Suprapubic skin (tissue), 4 donors: Measurements from ENCODE around the gene TMPRSS11D. TPM values are rescaled to one million over a fixed set of nuclear protein-coding genes. Genes with fewer than 3 reads are reported as not detected.

Source experiments
- DNase-seq, 2 donors: peaks; one replicate each; pipeline ENCODE4 v3.0.0-alpha.2; 2019; ENCODE audit warnings: low spot score in 2 of 2
- H3K27ac ChIP-seq: fragments of 200-600 bp; sonication (generic); one replicate; pipeline ENCODE4 v1.5.1; 2019
- H3K27me3 ChIP-seq: fragments of 200-600 bp; sonication (generic); one replicate; pipeline ENCODE4 v1.5.1; 2019
- H3K36me3 ChIP-seq: fragments of 200-600 bp; sonication (generic); one replicate; pipeline ENCODE4 v1.5.1; 2019
- H3K4me1 ChIP-seq: fragments of 200-600 bp; sonication (generic); one replicate; pipeline ENCODE4 v1.5.1; 2019
- H3K4me3 ChIP-seq: fragments of 200-600 bp; sonication (generic); one replicate; pipeline ENCODE4 v1.5.1; 2019; ENCODE audit warnings: mild to moderate bottlenecking
- H3K9me3 ChIP-seq: fragments of 200-600 bp; sonication (generic); one replicate; pipeline ENCODE4 v1.5.1; 2019
- CTCF ChIP-seq, 2 donors: fragments of 200-600 bp in 1 of 2; fragments of 450-650 bp in 1 of 2; sonication (generic) in 1 of 2; IDR thresholded peaks; one replicate each; pipeline ENCODE4 v1.5.1; 2016 to 2019; ENCODE audit warnings: antibody characterized with exemption in 2 of 2, mild to moderate bottlenecking in 1 of 2, moderate library complexity in 1 of 2
- EP300 ChIP-seq: sonication (generic); formaldehyde crosslinking; IDR thresholded peaks from one replicate; pipeline ENCODE4 v1.6.1; 2017; ENCODE audit warnings: antibody characterized with exemption
- POLR2A ChIP-seq, 2 donors: fragments of 450-650 bp; IDR thresholded peaks; one replicate each; pipeline ENCODE4 v1.6.1; 2017; ENCODE audit warnings: antibody characterized with exemption in 2 of 2, mild to moderate bottlenecking in 2 of 2, moderate library complexity in 2 of 2
- POLR2AphosphoS5 ChIP-seq, 3 donors: sonication (generic); formaldehyde crosslinking; IDR thresholded peaks; one replicate each; pipeline ENCODE4 v1.6.1; 2017; ENCODE audit warnings: antibody characterized with exemption in 3 of 3
- WGBS: methylation state at CpG from one replicate; pipeline ENCODE4 v1.1.5; 2018; 5-methylcytosine and 5-hydroxymethylcytosine counted together
- total RNA-seq, 4 donors: library from RNA; depleted of rRNA; stranded (reverse); fragments of >200 nt; gene quantifications; one replicate each; pipeline ENCODE4 v1.1.0, GENCODE V29; 2016

The TMPRSS11D gene
- total RNA-seq, 4 donors from 2014 or later, result 0.72 to 0.73 TPM; not detected in 2

- no peak for DNase-seq
- H3K4me1 ChIP-seq, result peaks cover 3% of the 10 kb centered on the region
- H3K27ac ChIP-seq, result no peak overlapping the region
- no peak for TF ChIP-seq POLR2A (IDR thresholded peaks at IDR 0.05)
- no peak for TF ChIP-seq CTCF (IDR thresholded peaks at IDR 0.05)
- no peak for TF ChIP-seq EP300
- TF ChIP-seq POLR2AphosphoS5 (IDR thresholded peaks at IDR 0.05), result no peak
- H3K36me3 ChIP-seq, result no peaks in the 10 kb centered on the region
- no peaks in the 10 kb centered on the region for H3K27me3 ChIP-seq
- no peak overlapping the region for H3K4me3 ChIP-seq
- H3K9me3 ChIP-seq, result no peaks in the 10 kb centered on the region
- WGBS, result 41% methylated on average over 6 of the region's 6 CpGs
Measured at GRCh38 chr4:67861513-67861912, 22.3 kb downstream of the TMPRSS11D start.

GRCh38 chr4:67853336-67853735, 30.5 kb downstream of the TMPRSS11D start:
- WGBS, result 73% methylated on average over 2 of the region's 2 CpGs
- TF ChIP-seq CTCF (IDR thresholded peaks at IDR 0.05) (no peak), POLR2A (IDR thresholded peaks at IDR 0.05) (no peak), EP300 (no peak), POLR2AphosphoS5 (IDR thresholded peaks at IDR 0.05) (no peak)
- Histone ChIP-seq H3K27ac (no peak overlapping the region), H3K27me3 (no peaks in the 10 kb centered on the region), H3K36me3 (no peaks in the 10 kb centered on the region), H3K4me3 (no peak overlapping the region), H3K9me3 (no peaks in the 10 kb centered on the region), H3K4me1 (no peaks in the 10 kb centered on the region)
- DNase-seq, result no peak

- Histone ChIP-seq H3K27ac (no peak overlapping the region), H3K4me1 (no peaks in the 10 kb centered on the region), H3K27me3 (no peaks in the 10 kb centered on the region), H3K9me3 (no peaks in the 10 kb centered on the region), H3K36me3 (no peaks in the 10 kb centered on the region), H3K4me3 (no peak overlapping the region)
- TF ChIP-seq POLR2AphosphoS5 (IDR thresholded peaks at IDR 0.05) (no peak), POLR2A (IDR thresholded peaks at IDR 0.05) (no peak), EP300 (no peak), CTCF (IDR thresholded peaks at IDR 0.05) (no peak)
- 90% methylated on average over 2 of the region's 2 CpGs for WGBS
- no peak for DNase-seq
Measured at GRCh38 chr4:67820903-67821302, 62.9 kb downstream of the TMPRSS11D start.

- TF ChIP-seq POLR2AphosphoS5 (IDR thresholded peaks at IDR 0.05) (no peak), EP300 (no peak), CTCF (IDR thresholded peaks at IDR 0.05) (no peak), POLR2A (IDR thresholded peaks at IDR 0.05) (no peak)
- no peaks in the 10 kb centered on the region for H3K27me3 ChIP-seq
- H3K9me3 ChIP-seq, result peaks cover 10% of the 10 kb centered on the region
- H3K27ac ChIP-seq, result no peak overlapping the region
- no peak for DNase-seq
- no peaks in the 10 kb centered on the region for H3K36me3 ChIP-seq
- WGBS, result 95% methylated on average over 1 of the region's 1 CpG
- H3K4me1 ChIP-seq, result no peaks in the 10 kb centered on the region
- no peak overlapping the region for H3K4me3 ChIP-seq
Measured at GRCh38 chr4:67810011-67810410, 73.8 kb downstream of the TMPRSS11D start.

GRCh38 chr4:67809502-67809901, 74.3 kb downstream of the TMPRSS11D start:
- peaks cover 7% of the 10 kb centered on the region for H3K9me3 ChIP-seq
- no peaks in the 10 kb centered on the region for H3K36me3 ChIP-seq
- 90% methylated on average over 4 of the region's 7 CpGs for WGBS
- H3K4me1 ChIP-seq, result no peaks in the 10 kb centered on the region
- no peak overlapping the region for H3K27ac ChIP-seq
- H3K4me3 ChIP-seq, result no peak overlapping the region
- no peaks in the 10 kb centered on the region for H3K27me3 ChIP-seq
- DNase-seq, result no peak
- TF ChIP-seq CTCF (IDR thresholded peaks at IDR 0.05), result no peak
